HUES48 (cell line): ENCODE data around the gene GOLPH3L.
A peak's percentile ranks its signal among the peaks of the same experiment; 100 is the strongest.

Experiments
- H3K27ac ChIP-seq: one replicate; pipeline ENCODE4 v1.7.0; 2013; ENCODE audit warnings: low read depth, low read length, inconsistent platforms
- H3K27me3 ChIP-seq: 2 replicates; pipeline ENCODE4 v1.6.1; 2013; ENCODE audit warnings: mild to moderate bottlenecking, low read length; ENCODE audit not compliant: control insufficient read depth, insufficient read depth
- H3K36me3 ChIP-seq: 2 replicates; pipeline ENCODE4 v1.6.1; 2013; ENCODE audit warnings: low read length; ENCODE audit not compliant: control insufficient read depth, insufficient read depth
- H3K4me1 ChIP-seq: 2 replicates; pipeline ENCODE4 v1.6.1; 2013; ENCODE audit warnings: mild to moderate bottlenecking, low read length; ENCODE audit not compliant: control insufficient read depth, insufficient read depth
- H3K4me3 ChIP-seq: 2 replicates; pipeline ENCODE4 v1.5.1; 2013; ENCODE audit warnings: mild to moderate bottlenecking, low read depth, low read length
- H3K9ac ChIP-seq: 2 replicates; pipeline ENCODE4 v1.6.1; 2013; ENCODE audit warnings: mild to moderate bottlenecking, low read depth, low read length, moderate library complexity
- H3K9me3 ChIP-seq: 2 replicates; pipeline ENCODE4 v1.6.1; 2013; ENCODE audit warnings: low read length; ENCODE audit not compliant: control insufficient read depth, insufficient read depth

Gene GOLPH3L

GRCh38 chr1:150696590-150696989, 364 bp downstream of the GOLPH3L start:
- Histone ChIP-seq H3K9ac (peak overlapping the region; percentile 66), H3K36me3 (peaks cover 32% of the 10 kb centered on the region), H3K27ac (peak overlapping the region; percentile 83), H3K4me3 (peak overlapping the region; percentile 94), H3K9me3 (no peaks in the 10 kb centered on the region), H3K4me1 (peaks cover 5% of the 10 kb centered on the region; the same call in 1 of the 2 replicates), H3K27me3 (no peaks in the 10 kb centered on the region)

- H3K27ac ChIP-seq = peak overlapping the region; percentile 12
- H3K27me3 ChIP-seq = no peaks in the 10 kb centered on the region
Observed at GRCh38 chr1:150696162-150696561, 792 bp downstream of the GOLPH3L start.

DNA sequence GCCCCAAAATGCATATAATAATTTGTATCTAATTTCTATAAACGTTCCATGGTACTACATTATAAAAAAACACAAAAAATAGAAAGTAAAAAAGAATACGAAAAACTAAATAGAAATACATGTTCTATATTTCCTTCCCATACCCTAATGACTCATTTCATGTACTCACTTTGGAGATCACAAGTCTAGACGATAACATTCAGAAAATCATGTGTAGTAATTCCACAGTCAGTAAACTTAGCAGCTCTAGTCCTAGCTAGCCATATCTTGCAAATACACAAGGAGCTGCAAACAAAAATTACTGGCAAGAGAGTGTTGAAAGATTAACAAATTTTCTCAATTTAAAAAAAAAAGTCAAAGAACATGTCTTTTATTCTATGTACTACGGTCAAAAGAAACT, 1.4 kb downstream of the GOLPH3L start:
- Histone ChIP-seq H3K36me3 (peaks cover 41% of the 10 kb centered on the region), H3K4me3 (peak overlapping the region; percentile 94), H3K9me3 (no peaks in the 10 kb centered on the region), H3K9ac (no peak overlapping the region), H3K4me1 (peaks cover 5% of the 10 kb centered on the region; the same call in 1 of the 2 replicates), H3K27me3 (no peaks in the 10 kb centered on the region), H3K27ac (no peak overlapping the region)

More at GRCh38 chr1:150696162-150696561, 792 bp downstream of the GOLPH3L start:
- H3K9me3 ChIP-seq = no peaks in the 10 kb centered on the region
- H3K36me3 ChIP-seq = peaks cover 36% of the 10 kb centered on the region
- H3K4me1 ChIP-seq = peaks cover 5% of the 10 kb centered on the region; the same call in 1 of the 2 replicates
- H3K4me3 ChIP-seq = peak overlapping the region; percentile 94
- H3K9ac ChIP-seq = peak overlapping the region; percentile 45; the same call in 1 of the 2 replicates

GRCh38 chr1:150692720-150693119, 4.2 kb downstream of the GOLPH3L start:
- H3K36me3 ChIP-seq = peaks cover 64% of the 10 kb centered on the region
- H3K27me3 ChIP-seq = no peaks in the 10 kb centered on the region
- H3K9me3 ChIP-seq = no peaks in the 10 kb centered on the region
- H3K9ac ChIP-seq = no peak overlapping the region
- H3K27ac ChIP-seq = no peak overlapping the region
- H3K4me1 ChIP-seq = peaks cover 2% of the 10 kb centered on the region; the same call in 1 of the 2 replicates
- no peak overlapping the region for H3K4me3 ChIP-seq

DNA sequence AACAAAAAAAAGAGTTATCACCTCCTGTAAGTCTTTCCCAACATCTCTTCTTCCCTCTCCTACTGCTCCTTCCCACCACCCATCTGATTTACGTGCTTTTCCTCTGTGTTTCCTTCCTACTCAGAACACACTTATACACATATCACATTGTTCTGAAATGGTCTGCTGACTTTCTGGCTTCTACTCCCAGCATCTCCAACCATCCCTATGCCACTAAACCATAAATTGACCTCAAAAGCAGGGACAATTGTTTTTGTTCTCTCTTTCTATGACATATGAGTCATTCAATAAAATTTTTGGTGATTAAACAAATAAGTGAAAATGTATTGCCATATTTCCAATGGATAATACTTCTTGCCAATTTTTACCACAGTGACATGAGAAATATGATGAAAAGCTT, 8.2 kb downstream of the GOLPH3L start:
- Histone ChIP-seq H3K36me3 (peaks cover 69% of the 10 kb centered on the region), H3K4me1 (peaks cover 7% of the 10 kb centered on the region; the same call in 1 of the 2 replicates), H3K4me3 (no peak overlapping the region), H3K9ac (no peak overlapping the region), H3K27me3 (no peaks in the 10 kb centered on the region), H3K9me3 (no peaks in the 10 kb centered on the region), H3K27ac (no peak overlapping the region)

DNA sequence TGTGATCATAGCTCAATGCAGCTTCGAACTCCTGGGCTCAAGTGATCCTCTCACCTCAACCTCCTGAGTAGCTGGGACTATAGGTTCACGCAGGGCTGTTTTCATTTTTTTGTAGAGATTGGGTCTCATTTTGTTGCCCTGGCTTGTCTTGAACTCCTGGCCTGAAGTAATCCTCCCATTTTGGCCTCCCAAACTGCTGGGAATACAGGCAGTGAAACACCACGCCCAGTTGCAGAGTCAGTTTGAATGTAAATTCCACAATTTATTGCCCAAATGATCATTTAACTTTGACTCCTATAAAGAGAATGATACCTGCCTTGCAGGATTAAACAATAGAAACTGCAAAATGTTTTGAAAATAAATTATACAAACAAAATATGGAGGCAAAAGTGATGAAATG, 10.7 kb downstream of the GOLPH3L start:
- H3K9ac ChIP-seq = no peak overlapping the region
- H3K27ac ChIP-seq = no peak overlapping the region
- no peaks in the 10 kb centered on the region for H3K9me3 ChIP-seq
- peaks cover 46% of the 10 kb centered on the region for H3K36me3 ChIP-seq
- H3K4me1 ChIP-seq = peaks cover 8% of the 10 kb centered on the region; the same call in 1 of the 2 replicates
- H3K27me3 ChIP-seq = no peaks in the 10 kb centered on the region
- no peak overlapping the region for H3K4me3 ChIP-seq

- Histone ChIP-seq H3K9me3 (no peaks in the 10 kb centered on the region), H3K27me3 (no peaks in the 10 kb centered on the region), H3K4me1 (peaks cover 8% of the 10 kb centered on the region; the same call in 1 of the 2 replicates), H3K36me3 (peaks cover 32% of the 10 kb centered on the region), H3K4me3 (no peak overlapping the region), H3K9ac (no peak overlapping the region), H3K27ac (no peak overlapping the region)
Observed at GRCh38 chr1:150683914-150684313, 13.0 kb downstream of the GOLPH3L start.

DNA sequence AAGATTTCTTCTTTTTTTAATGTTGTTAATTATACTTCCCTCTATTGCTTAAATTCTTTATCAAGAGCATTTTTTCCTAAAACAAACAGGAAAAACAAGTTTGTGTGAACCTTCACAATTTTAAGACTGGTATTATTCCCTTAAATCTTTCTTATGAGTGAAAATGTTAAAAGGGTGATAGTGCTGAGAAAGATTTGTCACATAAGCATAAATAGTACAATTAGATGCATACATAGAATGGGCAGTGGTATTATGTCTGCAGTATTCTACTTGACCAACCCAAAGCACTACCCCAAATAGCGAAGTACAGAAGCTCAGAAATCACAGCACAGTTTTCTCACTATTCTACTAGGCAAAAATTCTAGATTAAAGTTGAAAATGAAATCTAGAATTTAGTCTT, 18.0 kb downstream of the GOLPH3L start:
- Histone ChIP-seq H3K36me3 (peaks cover 12% of the 10 kb centered on the region; the same call in 1 of the 2 replicates), H3K9ac (no peak overlapping the region), H3K27ac (no peak overlapping the region), H3K4me1 (peaks cover 3% of the 10 kb centered on the region; the same call in 1 of the 2 replicates), H3K9me3 (no peaks in the 10 kb centered on the region), H3K27me3 (no peaks in the 10 kb centered on the region), H3K4me3 (no peak overlapping the region)

DNA sequence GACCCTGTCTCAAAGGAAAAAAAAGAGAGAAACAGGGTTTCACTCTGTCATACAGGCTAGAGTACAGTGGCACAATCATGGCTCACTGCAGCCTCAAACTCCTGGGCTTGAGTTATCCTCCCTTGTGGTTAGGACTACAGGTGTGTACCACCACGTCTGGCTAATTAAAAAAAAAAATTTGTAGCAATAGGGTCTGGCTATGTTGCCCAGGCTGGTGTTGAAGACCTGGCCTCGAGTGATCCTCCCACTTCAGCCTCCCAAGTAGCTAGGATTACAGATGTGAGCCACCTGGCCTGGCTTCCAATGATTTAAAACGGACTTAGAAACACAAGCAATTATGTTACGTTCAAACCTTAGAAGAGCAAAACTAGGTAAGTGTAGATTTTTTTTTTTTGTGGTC, 22.1 kb downstream of the GOLPH3L start:
- Histone ChIP-seq H3K27ac (no peak overlapping the region), H3K4me1 (no peaks in the 10 kb centered on the region), H3K36me3 (peaks cover 12% of the 10 kb centered on the region; the same call in 1 of the 2 replicates), H3K4me3 (no peak overlapping the region), H3K27me3 (no peaks in the 10 kb centered on the region), H3K9me3 (no peaks in the 10 kb centered on the region), H3K9ac (no peak overlapping the region)

DNA sequence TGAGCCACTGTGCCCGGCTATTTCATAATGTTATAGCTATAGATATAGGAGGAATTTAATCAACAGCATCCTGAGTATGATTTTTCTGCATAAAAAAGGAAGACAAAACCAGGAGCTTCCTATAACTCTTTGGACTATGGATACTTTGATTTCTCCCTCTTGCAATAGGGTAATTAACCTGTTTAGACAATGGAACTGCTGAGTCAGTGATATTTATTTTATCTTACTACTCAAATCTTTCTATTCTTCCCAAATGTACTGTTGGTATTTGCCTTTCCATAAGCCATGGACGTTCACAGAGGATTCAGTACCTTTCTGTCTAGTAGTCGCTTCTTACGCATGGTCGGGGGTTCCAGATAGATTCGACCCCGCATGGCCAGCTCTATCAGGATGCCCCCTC, 33.6 kb downstream of the GOLPH3L start:
- Histone ChIP-seq H3K4me1 (no peaks in the 10 kb centered on the region), H3K9me3 (no peaks in the 10 kb centered on the region), H3K4me3 (no peak overlapping the region), H3K27me3 (no peaks in the 10 kb centered on the region), H3K36me3 (peaks cover 36% of the 10 kb centered on the region), H3K27ac (no peak overlapping the region), H3K9ac (no peak overlapping the region)

- no peak overlapping the region for H3K27ac ChIP-seq
- H3K4me3 ChIP-seq = no peak overlapping the region
- peaks cover 38% of the 10 kb centered on the region for H3K36me3 ChIP-seq
- no peak overlapping the region for H3K9ac ChIP-seq
- H3K27me3 ChIP-seq = no peaks in the 10 kb centered on the region
- H3K9me3 ChIP-seq = no peaks in the 10 kb centered on the region
- no peaks in the 10 kb centered on the region for H3K4me1 ChIP-seq
Observed at GRCh38 chr1:150662811-150663210, 34.1 kb downstream of the GOLPH3L start.
